Choroid plexus epithelial cell (primary cell): Measurements from ENCODE around the gene CSGALNACT2.
"Not testable (repeated sequence)": the region's sequence is repeated elsewhere in the genome, so short reads cannot be mapped to it uniquely, and the experiment has no call there.

ENCODE experiments used
- DNase-seq: peaks from one replicate; pipeline ENCODE4 v3.0.0-alpha.2; 2010; ENCODE audit warnings: low read depth
- H3K4me3 ChIP-seq: 2 replicates; pipeline ENCODE4 v1.5.1; 2011; ENCODE audit warnings: low read depth, mild to moderate bottlenecking, control low read depth, low read length, moderate library complexity
- CTCF ChIP-seq: conservative IDR thresholded peaks from 2 replicates; pipeline ENCODE4 v1.5.1; 2011; ENCODE audit warnings: low read depth, mild to moderate bottlenecking, control low read depth, inconsistent platforms, low read length, moderate library complexity

Gene CSGALNACT2

GRCh38 chr10:43136432-43136831, 1.8 kb upstream of the CSGALNACT2 start:
- no peak for TF ChIP-seq CTCF
- no peak for DNase-seq
- H3K4me3 ChIP-seq, result no peak overlapping the region

GRCh38 chr10:43136995-43137716, 1.1 kb upstream of the CSGALNACT2 start:
- no peak for TF ChIP-seq CTCF
- DNase-seq, result peak; percentile 24
- H3K4me3 ChIP-seq, result peak overlapping the region; percentile 86

GRCh38 chr10:43137717-43138020, 576 bp upstream of the CSGALNACT2 start:
- TF ChIP-seq CTCF, result no peak
- H3K4me3 ChIP-seq, result peak overlapping the region; percentile 86
- DNase-seq, result peak; percentile 50

- TF ChIP-seq CTCF, result no peak
- peak overlapping the region; percentile 86 for H3K4me3 ChIP-seq
- DNase-seq, result peak; percentile 46
These were observed 554 bp downstream of the CSGALNACT2 start for GRCh38 chr10:43138757-43139241.

- H3K4me3 ChIP-seq, result no peak overlapping the region
- DNase-seq, result no peak
- no peak for TF ChIP-seq CTCF
These were observed 3.2 kb downstream of the CSGALNACT2 start for GRCh38 chr10:43141421-43141820.

GRCh38 chr10:43145311-43145710, 7.1 kb downstream of the CSGALNACT2 start:
- no peak overlapping the region for H3K4me3 ChIP-seq
- TF ChIP-seq CTCF, result no peak
- DNase-seq, result no peak

GRCh38 chr10:43145936-43146335, 7.7 kb downstream of the CSGALNACT2 start:
- not testable (repeated sequence) for H3K4me3 ChIP-seq

GRCh38 chr10:43151371-43151770, 13.1 kb downstream of the CSGALNACT2 start:
- H3K4me3 ChIP-seq, result no peak overlapping the region
- DNase-seq, result no peak
- TF ChIP-seq CTCF, result no peak

More at GRCh38 chr10:43145936-43146335, 7.7 kb downstream of the CSGALNACT2 start:
- not testable (repeated sequence) for DNase-seq
